Caki2 (cell line): ENCODE measurements around the gene GGT7. TPM values are rescaled to one million over a fixed set of nuclear protein-coding genes. Genes with fewer than 3 reads are reported as not detected.
"Not testable (repeated sequence)": the region's sequence is repeated elsewhere in the genome, so short reads cannot be mapped to it uniquely, and the experiment has no call there.

ENCODE experiments used
- DNase-seq: peaks from one replicate; pipeline ENCODE4 v3.0.0-alpha.2; 2015; ENCODE audit warnings: low read depth
- in situ Hi-C: cut with HindIII; loops from 2 replicates; pipeline ENCODE4 v1.10.0; 2016; ENCODE audit warnings: low sequenced_read_pairs, low pct_unique_long_range_greater_than_20kb, mixed read lengths
- total RNA-seq: library from RNA; depleted of rRNA; stranded (reverse); fragments of >200 nt; shearing (Covaris generic); gene quantifications from 2 replicates; pipeline ENCODE4 v1.2.3, GENCODE V29; 2014; ENCODE audit warnings: low replicate concordance; rRNA removed

The GGT7 gene
- total RNA-seq, result 4.1 and 9.6 TPM in 2 replicates

DNA sequence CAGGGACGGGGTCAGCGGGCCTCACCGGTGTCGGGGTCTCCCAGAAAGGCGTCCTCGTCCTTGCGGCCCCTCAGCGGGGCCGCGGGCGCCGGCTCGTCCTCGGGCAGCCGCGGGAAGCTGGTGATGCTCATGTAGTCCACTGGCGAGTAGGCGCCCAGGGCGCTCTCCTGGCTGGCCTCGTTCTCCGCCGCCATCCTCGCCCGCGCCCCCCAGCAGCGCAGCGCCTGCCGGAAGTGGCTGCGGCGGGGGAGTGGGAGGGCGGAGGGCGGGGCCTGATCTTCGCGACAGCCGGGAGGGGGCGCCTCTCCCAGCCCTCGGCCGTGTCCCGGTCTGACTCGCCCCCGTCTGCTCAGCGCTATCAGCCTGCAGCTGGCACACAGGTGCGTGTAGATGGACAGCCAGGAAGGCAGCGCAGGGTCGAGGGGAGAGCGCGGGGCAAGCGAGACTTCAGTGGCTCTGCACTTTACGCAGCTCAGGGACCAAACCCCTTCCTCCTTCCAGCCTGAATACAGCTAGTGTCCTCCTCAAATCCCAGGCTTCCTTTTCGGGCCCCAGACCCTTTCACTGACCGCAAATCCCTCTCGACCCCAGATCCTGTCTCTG, at the start of gene GGT7:
Gene GGT7, minus strand, starts transcription at position 235 of the 603 bp plus-strand sequence. Its CDS starts 41 bp downstream, at position 194.
- DNase-seq, result peak; percentile 64
- in situ Hi-C loops, result no loop called here

GRCh38 chr20:34921436-34921835, 48.8 kb upstream of the GGT7 start:
- in situ Hi-C loops, result no loop called here
- no peak for DNase-seq

DNA sequence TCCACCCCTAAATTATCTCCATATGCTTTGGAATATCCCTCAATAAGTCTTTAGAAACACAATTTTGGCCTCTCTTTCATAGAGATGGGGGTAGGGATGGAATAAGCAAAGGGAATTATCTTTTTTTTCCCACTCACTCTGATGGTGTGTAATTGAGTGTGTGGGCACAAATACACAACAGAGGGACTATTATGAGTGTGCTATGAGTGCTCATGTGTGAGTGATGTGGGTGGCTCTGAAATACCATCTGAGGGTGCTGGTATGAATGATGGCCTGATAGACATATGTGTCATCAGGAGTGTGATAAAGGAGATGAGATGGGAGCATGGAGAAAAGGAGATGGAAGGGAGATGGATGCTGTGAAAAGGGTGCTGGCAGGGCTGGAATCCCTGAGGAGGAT, 47.4 kb upstream of the GGT7 start:
- in situ Hi-C loops, result no loop called here
- DNase-seq, result no peak

- in situ Hi-C loops, result no loop called here
- no peak for DNase-seq
These were observed 44.2 kb upstream of the GGT7 start for GRCh38 chr20:34916774-34917354.

- no peak for DNase-seq
- in situ Hi-C loops, result no loop called here
These were observed 43.2 kb upstream of the GGT7 start for GRCh38 chr20:34915749-34916455.

GRCh38 chr20:34915131-34915530, 42.5 kb upstream of the GGT7 start:
- in situ Hi-C loops, result no loop called here
- DNase-seq, result no peak

- DNase-seq, result peak; percentile 91
- in situ Hi-C loops, result no loop called here
These were observed 35.2 kb upstream of the GGT7 start for GRCh38 chr20:34907616-34908469.

- no peak for DNase-seq
- in situ Hi-C loops, result no loop called here
These were observed 31.6 kb upstream of the GGT7 start for GRCh38 chr20:34904202-34904621.

GRCh38 chr20:34898731-34899130, 26.1 kb upstream of the GGT7 start:
- in situ Hi-C loops, DNase-seq: not testable (repeated sequence)

DNA sequence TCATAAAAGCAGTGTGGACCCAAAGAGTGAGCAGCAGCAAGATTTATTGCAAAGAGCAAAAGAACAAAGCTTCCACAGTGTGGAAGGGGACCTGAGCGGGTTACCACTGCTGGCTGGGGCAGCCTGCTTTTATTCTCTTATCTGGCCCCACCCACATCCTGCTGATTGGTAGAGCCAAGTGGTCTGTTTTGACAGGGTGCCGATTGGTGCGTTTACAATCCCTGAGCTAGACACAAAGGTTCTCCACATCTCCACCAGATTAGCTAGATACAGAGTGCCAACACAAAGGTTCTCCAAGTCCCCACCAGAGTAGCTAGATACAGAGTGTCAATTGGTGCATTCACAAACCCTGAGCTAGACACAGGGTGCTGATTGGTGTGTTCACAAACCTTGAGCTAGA, 25.5 kb upstream of the GGT7 start:
- in situ Hi-C loops, DNase-seq: not testable (repeated sequence)

DNA sequence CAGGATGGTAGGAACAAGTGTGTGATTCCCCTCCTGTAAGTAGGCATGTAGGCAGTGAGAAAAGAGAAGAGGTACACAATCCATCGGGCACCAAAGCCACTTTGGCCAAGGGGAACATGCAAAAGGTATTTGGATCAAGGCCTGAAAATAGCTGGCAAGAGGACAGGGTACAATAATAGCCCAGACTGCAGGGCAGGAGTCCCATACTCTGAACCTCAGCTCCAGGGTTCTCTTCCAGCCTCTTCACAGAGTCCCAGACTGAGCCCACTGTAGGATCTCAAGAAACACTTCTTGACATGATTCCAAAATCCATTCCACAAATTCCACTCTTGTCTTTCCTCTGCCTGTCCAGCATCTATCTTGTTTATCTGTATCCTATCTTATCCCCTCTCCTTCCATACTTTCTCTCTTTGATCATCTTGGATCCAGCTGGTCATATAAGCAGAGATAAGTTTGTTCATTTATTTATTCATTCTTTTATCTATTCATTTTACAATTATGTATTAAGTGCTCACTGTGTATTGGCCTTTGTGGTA, 23.5 kb upstream of the GGT7 start:
- in situ Hi-C loops, result no loop called here

GRCh38 chr20:34895465-34895864, 22.8 kb upstream of the GGT7 start:
- no peak for DNase-seq
- in situ Hi-C loops, result no loop called here

More for the DNA sequence above, 23.5 kb upstream of the GGT7 start:
- DNase-seq, result no peak

DNA sequence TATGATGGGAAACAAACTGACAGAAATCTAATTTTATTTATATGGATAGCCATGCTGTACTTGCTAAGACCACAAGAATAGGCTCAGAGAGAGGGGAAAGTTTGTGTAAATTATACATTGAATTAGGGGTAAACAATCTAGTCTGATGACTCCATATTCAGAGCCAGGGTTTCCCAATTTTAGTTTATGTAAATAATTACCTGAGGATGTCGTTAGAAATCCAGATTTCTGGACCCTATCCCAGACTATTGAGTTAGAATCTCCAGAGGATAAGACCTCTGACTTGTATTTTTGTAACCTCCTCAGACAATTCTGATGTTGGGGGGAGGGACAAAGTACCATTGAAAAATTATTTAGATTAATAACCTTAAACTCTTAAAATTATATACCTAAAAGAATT, 22.1 kb upstream of the GGT7 start:
- DNase-seq, result no peak
- in situ Hi-C loops, result no loop called here

DNA sequence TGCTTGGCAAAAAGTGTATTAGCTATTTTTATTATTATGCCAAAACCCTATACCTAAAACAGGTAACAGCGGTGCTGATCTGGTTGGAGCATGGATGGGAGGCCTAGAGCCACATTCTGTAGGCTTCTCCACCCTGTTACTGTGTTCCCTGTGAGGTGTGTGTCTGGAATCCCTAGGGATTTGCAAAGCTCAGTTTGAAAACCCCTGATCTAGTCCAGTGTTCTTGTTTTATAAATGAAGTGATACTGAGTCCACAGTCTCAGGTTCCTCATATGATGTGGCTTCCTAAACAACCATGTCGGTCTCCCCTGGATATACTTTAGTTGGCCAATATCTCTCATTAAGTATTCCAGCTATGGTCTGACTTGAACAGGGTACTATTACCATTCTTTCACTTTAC, 20.0 kb upstream of the GGT7 start:
- in situ Hi-C loops, result no loop called here
- no peak for DNase-seq

- no peak for DNase-seq
- in situ Hi-C loops, result no loop called here
These were observed 18.8 kb upstream of the GGT7 start for GRCh38 chr20:34891166-34892062.

DNA sequence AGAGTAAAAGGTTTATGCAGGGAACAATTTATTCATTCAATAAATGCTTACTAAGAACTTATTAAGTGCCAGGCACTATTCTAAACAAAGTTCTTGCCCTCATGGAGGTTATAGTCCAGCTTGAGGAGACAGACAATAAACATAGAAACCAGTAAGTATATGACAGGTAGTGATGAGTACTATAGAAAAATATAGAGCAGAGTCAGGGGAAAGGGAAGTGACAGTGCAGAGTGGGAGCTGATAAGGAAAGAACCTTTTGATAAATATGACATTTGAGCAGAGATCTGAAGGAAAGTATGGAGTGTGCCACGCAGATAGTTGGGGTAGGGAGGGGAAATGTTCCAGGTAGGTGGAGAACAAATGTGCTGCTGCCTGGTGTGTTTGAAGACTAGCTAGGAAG, 15.8 kb upstream of the GGT7 start:
- no peak for DNase-seq
- in situ Hi-C loops, result no loop called here

DNA sequence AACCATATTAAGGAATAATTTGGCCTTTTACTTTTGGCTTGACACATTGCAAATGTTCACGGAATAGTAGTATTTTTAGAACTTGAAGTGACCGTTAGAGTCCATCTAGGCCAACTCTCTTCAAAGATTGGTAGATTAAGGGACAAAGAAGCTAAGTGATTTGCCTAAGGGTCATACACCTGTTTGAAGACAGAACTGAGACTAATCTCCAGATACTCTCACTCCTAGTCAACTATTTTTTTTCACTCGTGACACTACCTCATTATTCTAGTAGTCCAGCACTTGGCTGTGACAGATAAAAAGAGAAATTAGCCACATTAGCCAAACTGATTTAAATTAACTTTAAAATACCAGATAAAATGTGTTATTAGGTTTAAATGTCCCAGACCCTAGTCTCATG, 14.4 kb upstream of the GGT7 start:
- in situ Hi-C loops, result no loop called here
- DNase-seq, result no peak

GRCh38 chr20:34886122-34886521, 13.5 kb upstream of the GGT7 start:
- no peak for DNase-seq
- in situ Hi-C loops, result no loop called here
